ENCODE results near the gene FAF1.
A peak's percentile ranks its signal among the peaks of the same experiment; 100 is the strongest.
"Not testable (repeated sequence)": the region's sequence is repeated elsewhere in the genome, so short reads cannot be mapped to it uniquely, and the experiment has no call there.

The FAF1 gene

DNA sequence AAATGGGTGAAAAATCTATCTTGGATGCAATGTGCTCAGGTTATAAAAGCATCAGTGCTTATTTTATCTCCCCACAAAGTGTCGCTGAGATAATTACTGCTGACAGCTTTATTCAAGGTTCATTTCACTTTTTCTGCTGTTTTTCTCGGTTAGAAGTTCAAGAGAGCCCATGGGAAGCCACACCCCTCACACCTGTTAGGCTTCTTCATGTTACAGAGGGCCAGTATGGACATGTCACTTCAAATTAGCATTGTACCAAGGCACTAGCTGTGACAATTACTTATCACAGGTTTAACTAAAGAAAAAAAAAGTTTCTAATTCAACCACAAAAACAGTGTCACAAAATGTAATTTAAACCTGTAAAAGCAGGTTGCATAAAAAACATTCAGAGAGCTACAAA, 349.5 kb downstream of the FAF1 start:
- DNase-seq = peak; percentile 73

DNA sequence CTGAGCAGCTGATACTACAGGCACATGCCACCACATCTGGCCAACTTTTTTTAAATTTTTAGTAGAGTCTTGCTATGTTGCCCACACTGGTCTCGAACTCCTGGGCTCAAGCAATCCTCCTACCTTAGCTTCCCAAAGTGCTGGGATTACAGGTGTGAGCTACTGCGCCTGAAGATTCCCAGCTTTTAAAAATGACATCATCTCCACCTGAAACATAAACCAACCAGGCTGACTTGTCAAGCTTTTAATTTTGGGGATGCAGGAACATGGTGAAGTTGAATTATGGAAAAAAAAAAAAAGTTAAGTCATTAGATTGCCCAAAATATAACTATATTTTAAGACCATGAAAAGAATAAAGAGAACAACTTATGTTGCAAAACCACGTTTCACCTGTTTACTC, 350.6 kb downstream of the FAF1 start:
- no peak for DNase-seq

DNA sequence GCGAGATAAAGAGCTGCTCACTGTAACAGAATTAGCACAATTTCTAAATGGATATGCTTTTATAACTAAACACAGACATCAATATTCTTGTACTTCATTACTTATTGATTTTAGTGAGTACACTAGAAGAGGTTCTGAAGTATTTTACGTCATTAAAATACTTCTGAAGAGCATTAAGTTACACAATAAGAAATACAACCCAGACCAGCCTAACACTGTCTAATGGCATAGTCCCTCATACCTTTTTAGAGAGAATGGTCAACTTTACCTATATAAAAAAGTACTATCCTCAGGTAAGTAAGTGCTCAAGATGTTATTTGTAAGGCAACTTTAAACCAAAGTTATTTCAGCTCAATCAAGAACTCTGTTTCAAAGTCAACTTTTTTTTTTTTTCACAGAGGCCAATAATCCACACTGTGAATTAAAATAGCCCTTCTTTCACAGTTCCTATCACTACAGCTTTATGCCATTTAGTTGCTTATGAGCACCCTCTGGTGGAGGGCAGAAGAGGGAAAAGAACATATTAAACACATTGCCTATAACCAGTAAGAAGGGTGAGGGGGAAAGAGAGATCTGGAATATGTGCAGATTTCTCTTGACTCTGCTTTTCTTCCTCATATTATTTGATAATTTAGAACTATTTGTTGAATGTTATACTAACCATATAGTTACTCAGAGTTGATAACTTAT, 354.7 kb downstream of the FAF1 start:
- DNase-seq = peak; percentile 29

DNA sequence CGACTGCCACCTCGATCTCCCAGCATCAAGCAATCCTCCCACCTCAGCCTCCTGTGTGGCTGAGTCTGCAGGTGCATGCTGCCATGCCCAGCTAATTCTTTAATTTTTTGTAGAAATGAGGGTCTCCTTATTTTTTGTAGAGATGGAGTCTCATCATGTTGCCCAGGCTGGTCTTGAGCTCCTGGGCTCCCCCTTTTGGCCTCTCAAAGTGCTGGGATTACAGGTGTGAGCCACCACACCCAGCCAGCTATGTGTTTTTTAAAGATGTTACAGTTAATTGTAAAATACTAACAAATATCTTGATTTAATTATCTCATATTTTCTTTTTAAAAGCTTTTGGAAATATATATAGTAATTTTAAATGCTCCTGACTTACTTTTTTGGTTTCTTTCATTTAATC, 355.5 kb downstream of the FAF1 start:
- no peak for DNase-seq

DNA sequence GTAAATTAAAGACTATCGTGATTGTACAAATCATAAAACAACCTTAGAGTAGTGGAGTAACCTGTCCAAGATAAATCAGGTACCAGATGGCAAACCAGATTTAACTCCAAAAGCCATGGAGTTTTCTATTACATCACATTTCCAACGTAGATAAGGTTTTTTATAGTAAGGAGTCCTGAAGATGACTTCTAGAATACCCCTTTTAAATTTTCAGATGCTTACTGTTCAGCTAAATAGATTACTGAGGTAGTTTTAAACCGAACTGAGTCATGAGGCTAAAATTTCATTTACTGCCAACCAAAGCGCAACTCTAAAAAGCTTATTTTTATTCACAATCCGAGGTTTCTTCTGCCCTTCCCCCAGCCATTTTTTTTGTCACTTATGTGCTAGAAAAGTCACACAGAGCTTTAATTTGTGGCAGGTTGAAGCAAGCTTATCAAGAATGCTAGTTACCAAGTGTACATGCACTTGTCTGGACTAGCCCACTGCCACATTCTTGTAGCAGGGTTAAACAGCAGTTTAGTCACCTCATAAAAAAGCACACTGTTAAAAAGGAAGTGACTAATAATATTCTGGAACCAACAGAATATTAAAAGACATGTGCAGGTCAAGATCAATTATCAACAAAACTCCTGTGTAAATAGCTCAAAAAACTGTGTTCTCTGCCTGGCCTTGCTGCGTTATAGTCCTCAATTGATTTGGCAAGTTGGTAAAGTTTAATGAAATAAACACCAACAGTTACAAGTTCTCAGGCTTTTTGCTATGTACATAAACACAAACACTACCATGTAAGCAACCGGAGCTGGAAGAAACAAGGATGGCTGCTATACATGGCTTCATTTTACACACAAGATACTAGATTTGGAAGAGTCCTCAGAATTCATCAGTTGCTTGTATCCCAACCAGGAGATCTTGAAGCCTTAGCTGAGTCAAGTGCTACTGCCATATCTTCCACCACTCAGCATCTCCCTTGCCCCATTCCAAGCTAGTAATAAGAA, 356.5 kb downstream of the FAF1 start:
- no peak for DNase-seq

DNA sequence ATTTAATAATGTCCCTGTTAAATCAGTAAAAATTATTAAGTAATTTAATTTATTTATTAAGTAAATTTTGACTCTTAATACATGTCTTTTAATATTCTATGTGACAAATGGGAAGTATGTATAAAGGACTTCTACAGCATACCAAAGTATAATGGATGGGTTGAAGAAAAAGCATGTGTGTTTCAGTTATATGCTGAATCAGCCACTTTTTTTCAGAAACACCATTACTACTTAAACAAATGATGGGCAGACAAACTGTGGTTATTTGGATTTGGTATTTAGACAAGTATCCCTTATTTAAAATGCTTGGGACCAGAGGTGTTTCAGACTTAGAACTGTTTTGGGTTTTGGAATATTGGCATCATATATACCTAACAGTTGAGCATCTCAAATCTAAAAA, 360.5 kb downstream of the FAF1 start:
- no peak for DNase-seq

DNA sequence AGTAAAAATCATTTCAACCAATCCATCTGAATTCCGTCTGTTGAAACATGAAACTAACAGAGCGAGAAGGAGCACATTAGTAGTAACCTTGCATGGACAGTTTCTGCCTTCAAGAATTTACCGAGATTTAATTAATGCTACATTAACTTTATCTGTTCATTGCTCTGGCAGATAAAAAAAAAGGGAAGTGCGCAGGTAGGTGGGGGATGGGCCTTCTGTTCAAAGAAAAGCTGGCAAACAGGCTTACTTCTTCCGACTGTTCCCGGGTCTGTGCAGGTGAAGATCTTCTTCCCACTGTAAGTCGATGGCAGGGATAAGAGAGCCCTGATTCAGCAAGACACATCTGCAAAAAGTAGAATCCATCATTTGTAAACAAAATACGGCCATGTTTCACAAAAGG, 364.2 kb downstream of the FAF1 start:
- DNase-seq = no peak

DNA sequence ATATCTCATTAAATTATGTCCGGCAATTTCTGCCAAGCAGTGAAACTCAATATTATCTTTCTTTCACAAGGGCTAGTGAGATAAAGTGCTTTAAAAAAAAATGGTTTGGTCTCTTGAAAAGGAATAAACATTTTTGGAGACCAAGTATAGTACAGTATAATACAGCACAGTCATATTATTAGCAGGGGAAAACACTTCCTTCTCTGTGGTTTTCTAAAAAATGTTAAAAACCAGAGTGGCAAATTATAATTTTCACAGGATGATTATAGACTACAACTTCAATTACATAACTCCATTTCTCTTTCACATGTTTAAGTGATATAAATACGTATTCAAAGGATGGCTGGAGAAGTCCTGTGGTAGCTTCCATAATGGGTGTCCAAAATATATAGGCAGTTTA, 366.6 kb downstream of the FAF1 start:
- DNase-seq = no peak

DNA sequence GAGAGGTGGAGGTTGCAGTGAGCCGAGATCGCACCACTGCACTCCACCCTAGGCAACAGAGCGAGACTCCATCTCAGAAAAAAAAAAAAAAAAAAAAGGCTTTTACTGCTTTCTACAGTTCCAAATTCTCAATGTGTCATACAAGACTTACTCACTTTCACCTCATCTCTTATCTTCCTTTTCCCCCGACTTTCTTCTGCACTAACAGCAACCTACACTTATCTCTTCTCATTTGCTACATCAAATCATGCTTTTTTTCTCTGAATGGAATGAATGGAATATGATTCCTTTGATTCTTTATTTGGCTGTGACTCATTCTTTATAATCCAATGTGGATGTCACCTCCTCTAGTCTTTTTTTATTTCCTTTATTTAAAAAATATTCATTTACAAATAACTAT, 368.5 kb downstream of the FAF1 start:
- no peak for DNase-seq

DNA sequence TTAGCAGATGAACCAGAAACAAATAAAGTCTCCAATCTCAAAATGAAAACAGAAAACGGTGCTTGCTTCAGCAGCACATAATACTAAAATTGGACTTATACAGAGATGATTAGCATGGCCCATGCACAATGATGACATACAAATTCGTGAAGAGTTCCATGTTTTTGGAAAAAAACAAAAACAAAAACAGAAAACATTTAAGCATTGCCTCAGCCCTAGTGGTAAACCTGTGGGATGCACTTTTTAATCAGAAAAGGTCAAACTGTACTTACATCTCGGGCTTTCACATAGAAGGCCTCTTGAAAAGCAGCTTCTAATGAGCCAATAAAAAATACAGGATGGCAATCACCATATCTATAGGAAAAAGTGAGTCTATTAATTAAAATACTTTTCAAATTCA, 377.7 kb downstream of the FAF1 start:
- DNase-seq = no peak

DNA sequence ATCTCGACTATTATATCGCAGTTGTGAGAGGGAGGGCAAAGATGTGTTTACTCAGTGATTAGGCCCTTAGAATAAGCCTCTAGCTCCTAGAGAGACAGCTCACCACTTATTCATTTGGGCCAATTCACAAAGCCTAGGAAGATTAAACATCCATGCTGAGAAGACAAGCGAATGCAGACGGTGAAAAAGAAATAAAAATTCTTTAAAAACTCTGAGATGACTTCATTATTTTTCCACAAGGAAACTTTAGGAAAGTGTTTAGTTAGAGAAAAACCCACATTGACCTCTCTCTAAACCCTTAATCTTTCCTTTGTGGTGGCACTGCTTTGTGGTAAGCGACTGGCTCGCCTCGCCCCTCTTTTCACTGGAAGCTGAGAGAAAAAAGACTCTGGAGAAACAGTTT, 390.0 kb downstream of the FAF1 start:
- DNase-seq = no peak

DNA sequence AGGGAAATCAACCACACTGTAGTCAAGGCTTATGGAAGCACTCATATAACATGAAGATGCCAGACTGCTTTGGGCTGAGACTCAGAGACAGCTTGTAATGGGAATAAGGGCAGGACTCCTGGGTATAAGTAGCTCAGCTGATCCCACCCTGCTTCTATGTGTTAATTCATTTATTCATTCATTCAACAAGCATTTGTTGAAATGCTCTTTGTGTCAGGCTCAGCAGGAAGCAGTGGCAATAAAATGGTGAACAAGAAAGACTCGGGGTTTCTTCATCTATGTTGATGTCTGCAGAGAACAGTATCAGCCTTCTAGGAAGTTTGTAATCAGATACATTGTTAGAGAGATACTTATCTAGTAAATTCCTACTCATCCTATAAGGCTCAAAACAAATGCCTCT, 391.3 kb downstream of the FAF1 start:
- DNase-seq = no peak

DNA sequence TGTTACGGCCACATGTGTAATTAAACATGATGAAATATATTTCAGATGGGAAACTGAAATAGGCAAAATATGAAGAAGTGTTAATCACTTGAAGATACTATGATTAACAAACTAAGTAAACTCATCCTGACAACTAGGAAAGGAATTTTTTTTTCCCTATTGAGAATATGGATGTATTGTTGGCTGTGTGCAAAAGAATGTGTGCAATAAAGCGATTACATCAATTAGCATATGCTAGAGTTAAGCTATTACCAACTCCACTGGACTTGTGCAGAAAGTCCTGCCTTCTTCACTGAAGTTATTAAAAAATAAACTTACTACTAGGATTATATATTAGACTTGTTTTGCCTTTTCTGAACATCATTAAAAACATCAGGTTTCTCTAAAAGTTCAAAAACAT, 393.7 kb downstream of the FAF1 start:
- no peak for DNase-seq

DNA sequence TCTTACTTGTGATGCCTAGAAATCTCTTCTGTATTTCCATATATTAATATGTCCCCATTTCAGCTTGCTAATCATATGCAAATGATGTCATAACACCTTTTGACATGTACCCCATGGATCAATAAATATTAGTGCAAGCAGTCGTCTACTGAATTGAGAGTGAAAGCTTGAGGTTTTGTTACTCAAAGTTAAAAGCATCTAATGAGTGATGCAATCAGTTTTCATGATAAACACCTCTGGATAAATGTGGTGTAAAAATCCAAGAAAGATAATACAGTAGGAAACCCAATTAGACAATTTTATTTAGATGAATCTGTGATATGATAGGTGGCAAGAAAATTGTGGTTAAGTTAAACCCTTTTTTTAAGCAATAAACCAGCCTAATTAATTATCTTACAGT, 395.6 kb downstream of the FAF1 start:
- no peak for DNase-seq

DNA sequence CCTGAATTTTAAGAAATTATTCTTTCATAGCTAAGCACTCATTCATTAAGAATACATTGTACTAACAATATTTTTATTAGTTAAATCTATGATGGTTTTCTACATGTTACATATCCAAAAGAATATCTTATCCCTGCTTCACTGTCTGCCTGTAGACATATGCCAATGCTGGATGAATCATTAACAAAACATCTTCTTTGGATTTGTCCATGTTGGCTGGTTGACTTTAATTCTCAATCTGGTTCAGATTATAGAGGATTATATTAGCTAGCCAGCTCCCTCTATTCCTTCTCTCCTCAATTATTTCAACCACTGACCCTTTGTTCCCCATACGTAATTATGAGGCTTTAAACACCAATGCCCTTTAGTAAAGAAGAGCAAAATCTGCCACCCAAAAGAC, 398.0 kb downstream of the FAF1 start:
- DNase-seq = no peak

DNA sequence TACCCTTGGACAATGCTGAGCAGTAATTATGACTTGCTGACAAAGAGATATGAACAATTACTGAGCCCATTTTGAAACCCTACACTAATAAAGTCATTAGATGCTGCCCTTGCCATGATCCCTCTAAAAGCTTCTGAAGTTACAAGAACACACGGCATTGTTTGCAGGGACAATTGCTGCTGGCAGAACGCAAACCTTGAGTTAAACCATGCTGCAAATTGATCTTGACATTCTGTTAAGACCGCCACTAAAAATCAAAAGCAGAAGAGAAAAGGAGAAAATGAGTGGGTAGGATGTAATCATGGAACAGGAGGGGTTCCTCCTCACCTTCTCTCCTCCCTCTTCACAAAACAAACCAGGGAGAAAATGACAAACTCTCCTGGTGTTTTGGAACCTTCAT, 400.6 kb downstream of the FAF1 start:
- DNase-seq = no peak

DNA sequence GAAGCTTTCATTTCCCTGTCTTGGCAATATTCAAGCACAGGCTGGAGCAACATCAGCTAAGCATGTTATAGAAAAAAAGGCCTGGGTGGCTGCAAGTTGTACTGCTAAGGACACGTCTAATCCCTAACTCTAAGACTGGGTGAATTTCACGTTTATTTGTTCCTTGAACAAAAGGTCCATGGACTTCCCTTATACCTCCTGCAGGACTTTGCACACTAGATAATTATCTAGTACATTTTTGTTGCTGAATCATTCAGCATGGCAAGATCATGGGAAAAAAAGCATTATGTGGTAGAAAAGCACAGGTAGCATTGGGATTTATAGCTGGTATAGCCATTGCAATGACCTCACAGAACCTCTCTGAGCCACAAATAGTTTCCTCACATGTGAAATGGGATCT, 406.1 kb downstream of the FAF1 start:
- DNase-seq = no peak

DNA sequence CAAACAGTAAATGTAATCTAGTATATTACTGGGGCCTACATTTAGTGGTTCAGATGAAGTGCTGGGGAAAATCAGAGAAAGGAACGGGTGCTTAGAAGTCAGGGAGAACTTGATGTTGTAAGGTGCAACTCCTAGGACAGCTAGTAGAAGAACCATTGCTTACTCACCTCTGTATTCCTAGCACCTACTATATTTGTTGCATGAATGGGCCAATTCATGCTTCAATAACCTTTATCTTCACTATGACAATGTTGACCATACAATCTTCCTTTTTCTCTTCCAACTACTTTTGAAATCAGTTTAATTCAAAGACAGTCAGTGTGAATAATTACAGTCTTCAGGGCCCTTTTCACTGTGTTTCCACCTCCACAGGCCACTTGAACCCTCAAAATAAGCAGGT, 411.8 kb downstream of the FAF1 start:
- no peak for DNase-seq

DNA sequence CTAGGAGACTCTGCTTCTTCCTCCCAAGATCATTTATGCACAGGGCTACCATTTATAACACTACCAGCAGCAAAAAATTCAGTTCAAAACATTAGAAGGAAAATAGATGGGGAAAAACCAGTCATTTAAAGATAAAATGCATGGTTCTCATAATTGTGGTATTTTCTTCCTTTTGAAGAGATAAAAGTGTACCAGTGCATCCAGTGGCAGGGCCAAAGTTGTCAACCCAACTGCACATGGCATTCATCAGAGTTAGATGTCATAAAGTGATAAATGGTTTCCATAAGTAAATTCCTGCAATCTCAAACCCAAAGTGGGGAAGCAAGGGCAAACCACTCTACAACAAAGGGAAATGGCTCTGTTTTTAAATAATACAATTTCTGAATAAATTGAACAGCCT, 417.7 kb downstream of the FAF1 start:
- no peak for DNase-seq

DNA sequence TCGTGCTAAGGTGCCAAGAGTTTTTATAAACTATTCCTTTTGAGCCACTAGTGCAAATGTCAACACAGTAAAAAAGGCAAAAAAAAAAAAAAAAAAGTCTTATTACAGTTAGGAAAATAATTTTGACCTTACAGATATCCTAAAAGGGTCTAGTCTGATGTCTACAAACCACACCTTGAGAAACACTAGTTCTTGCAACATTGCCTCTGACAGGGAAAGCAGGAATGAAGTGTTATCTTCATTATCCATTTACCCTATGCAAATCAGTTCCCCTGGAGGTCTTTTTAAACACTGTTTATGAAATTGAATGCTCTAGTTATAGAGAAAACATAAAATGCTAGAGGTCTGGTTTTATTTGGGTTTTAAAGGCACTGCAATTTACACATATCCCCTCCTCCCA, 421.6 kb downstream of the FAF1 start:
- no peak for DNase-seq

DNA sequence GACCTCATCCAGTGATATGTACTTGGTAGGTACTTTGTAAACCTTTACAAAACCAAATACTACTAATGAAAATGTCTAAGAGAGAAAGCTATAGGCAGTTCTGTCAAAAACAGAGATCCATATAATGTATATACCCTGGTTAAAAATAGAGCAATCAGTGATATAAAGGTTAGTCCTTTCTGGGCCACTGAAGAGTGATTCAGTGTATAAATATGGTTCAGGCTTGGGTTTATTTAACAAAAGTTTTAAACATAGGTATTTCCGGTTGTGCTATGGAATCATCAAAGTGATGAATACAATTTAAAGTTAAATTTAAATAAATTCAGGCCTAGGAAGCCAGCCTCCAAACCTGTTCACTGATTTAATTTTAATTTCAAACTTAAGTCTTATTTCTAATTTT, 428.5 kb downstream of the FAF1 start:
- no peak for DNase-seq

DNA sequence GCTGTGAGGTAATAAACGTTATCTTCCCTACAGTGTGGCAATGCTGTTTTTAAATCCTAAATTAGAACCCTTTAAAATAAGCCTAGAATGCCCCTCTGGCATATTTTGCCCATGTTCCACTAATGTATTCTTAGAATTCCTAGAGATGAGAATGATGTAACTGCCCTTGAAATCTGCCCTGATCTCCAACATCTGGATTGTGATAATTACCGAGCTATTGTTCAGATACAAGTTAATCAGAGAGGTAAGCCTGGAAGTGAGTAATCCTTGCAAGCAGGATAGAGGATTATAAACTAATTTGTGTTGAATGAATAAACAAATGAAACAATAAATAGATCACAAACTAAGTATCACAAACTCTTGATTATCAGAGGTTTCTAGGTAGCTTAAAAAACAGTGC, 429.0 kb downstream of the FAF1 start:
- no peak for DNase-seq

DNA sequence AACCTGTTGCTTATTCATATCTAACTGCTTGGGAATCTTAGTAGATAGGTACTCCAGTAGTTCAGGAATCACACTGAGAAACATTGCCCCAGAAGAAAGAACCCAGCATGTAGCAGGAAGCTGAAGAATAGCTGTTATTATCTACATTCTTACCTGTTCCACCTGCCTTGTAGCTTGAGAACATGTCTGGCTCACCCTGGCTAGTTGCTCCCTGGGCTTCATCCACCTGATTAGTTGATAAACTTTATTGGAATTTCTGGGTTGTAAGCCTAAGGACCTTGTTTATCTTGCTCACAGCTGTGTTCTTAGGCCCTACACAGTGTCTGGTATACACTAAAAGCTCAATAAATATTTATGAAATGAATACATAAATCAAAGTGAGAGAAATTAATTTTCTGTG, 430.6 kb downstream of the FAF1 start:
- no peak for DNase-seq

DNA sequence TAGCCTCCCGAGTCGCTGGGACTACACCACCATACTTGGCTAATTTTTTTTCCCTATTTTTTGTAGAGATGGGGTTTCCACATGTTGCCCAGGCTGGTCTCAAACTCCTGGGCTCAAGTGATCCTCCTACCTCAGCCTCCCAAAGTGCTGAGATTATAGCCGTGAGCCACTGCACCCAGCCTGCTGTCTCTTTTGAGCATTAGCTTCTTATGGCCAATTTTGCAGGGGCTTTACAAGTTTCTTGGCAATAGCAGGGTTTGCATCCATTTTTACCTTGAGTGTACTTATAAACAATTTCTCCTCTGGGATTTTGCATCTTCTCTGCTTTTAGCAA, 432.1 kb downstream of the FAF1 start:
- not testable (repeated sequence) for DNase-seq

All from NCI-H510A treated with DMSO at 0.1 percent for 48 hours (cell line).